CD14-positive monocyte (primary cell): ENCODE measurements around the gene SLC40A1. TPM values are rescaled to one million over a fixed set of nuclear protein-coding genes. Genes with fewer than 3 reads are reported as not detected.

ENCODE experiments used
- DNase-seq, 3 donors: peaks; one replicate each; pipeline ENCODE4 v3.0.0-alpha.2; 2011 to 2022
- H2AFZ ChIP-seq: 2 replicates; pipeline ENCODE4 v1.6.0; 2012; ENCODE audit warnings: mild to moderate bottlenecking, low read depth, low read length, inconsistent platforms; ENCODE audit not compliant: insufficient read depth, poor library complexity, severe bottlenecking
- H3K27ac ChIP-seq, 2 donors: 1 replicate in 1 of 2; 2 replicates in 1 of 2; pipeline ENCODE4 v1.5.1; 2012 to 2013; ENCODE audit warnings: low read length in 2 of 2, control low read depth in 1 of 2, inconsistent platforms in 1 of 2, low read depth in 1 of 2, mild to moderate bottlenecking in 1 of 2
- H3K27me3 ChIP-seq, 2 donors: one replicate each; pipeline versions ENCODE4 v1.6.0 to v1.6.1; 2011 to 2013; ENCODE audit warnings: low read length in 2 of 2; ENCODE audit not compliant: control insufficient read depth in 2 of 2, insufficient read depth in 2 of 2
- H3K36me3 ChIP-seq, 2 donors: replicated peaks in 1 of 2; 1 replicate in 1 of 2; 2 replicates in 1 of 2; pipeline versions ENCODE4 v1.5.1 to v1.6.1; 2012 to 2013; ENCODE audit warnings: low read length in 2 of 2, control low read depth in 1 of 2, inconsistent platforms in 1 of 2, mild to moderate bottlenecking in 1 of 2; ENCODE audit not compliant: insufficient read depth in 2 of 2, control insufficient read depth in 1 of 2
- H3K4me1 ChIP-seq, 2 donors: 1 replicate in 1 of 2; 2 replicates in 1 of 2; pipeline versions ENCODE4 v1.5.1 to v1.6.1; 2012 to 2013; ENCODE audit warnings: low read length in 2 of 2, control low read depth in 1 of 2, inconsistent platforms in 1 of 2, mild to moderate bottlenecking in 1 of 2, moderate library complexity in 1 of 2; ENCODE audit not compliant: insufficient read depth in 2 of 2, control insufficient read depth in 1 of 2
- H3K4me2 ChIP-seq: replicated peaks from 2 replicates; pipeline ENCODE3; 2012; ENCODE audit warnings: low read length, moderate library complexity, mild to moderate bottlenecking; ENCODE audit not compliant: poor library complexity, severe bottlenecking; ENCODE audit errors: extremely low read depth
- H3K4me3 ChIP-seq, 3 experiments: fragments of 200-600 bp in 1 of 3; sonication (generic) in 1 of 3; replicated peaks in 1 of 3; 1 replicate in 2 of 3; 2 replicates in 1 of 3; pipeline ENCODE4 v1.5.1; 2011 to 2013; ENCODE audit warnings: low read length in 3 of 3, mild to moderate bottlenecking in 3 of 3, control low read depth in 2 of 3, low read depth in 2 of 3, inconsistent platforms in 1 of 3, moderate library complexity in 1 of 3
- H3K79me2 ChIP-seq: 2 replicates; pipeline ENCODE4 v1.6.0; 2012; ENCODE audit warnings: mild to moderate bottlenecking, control low read depth, inconsistent platforms, low read length, moderate library complexity; ENCODE audit not compliant: insufficient read depth
- H3K9ac ChIP-seq: 2 replicates; pipeline ENCODE4 v1.6.0; 2017; ENCODE audit warnings: low read length, mild to moderate bottlenecking; ENCODE audit not compliant: insufficient read depth, poor library complexity, severe bottlenecking
- H3K9me3 ChIP-seq, 2 donors: replicated peaks in 1 of 2; 1 replicate in 1 of 2; 2 replicates in 1 of 2; pipeline versions ENCODE4 v1.5.1 to v1.6.1; 2012 to 2013; ENCODE audit warnings: low read length in 2 of 2, control low read depth in 1 of 2; ENCODE audit not compliant: control insufficient read depth in 1 of 2, insufficient read depth in 1 of 2
- H4K20me1 ChIP-seq: 2 replicates; pipeline ENCODE4 v1.6.0; 2012; ENCODE audit warnings: mild to moderate bottlenecking, low read length, control low read depth, moderate library complexity; ENCODE audit not compliant: insufficient read depth
- H3K27ac Mint-ChIP-seq, 7 donors: one replicate each; pipeline ENCODE4 v1.8.0; 2020; ENCODE audit warnings: mild to moderate bottlenecking in 7 of 7, mixed read lengths in 7 of 7, moderate library complexity in 6 of 7, inconsistent platforms in 2 of 7
- H3K27me3 Mint-ChIP-seq, 3 donors: one replicate each; pipeline ENCODE4 v1.8.0; 2021 to 2022; ENCODE audit warnings: low read depth in 3 of 3, mild to moderate bottlenecking in 3 of 3, mixed read lengths in 3 of 3, moderate library complexity in 3 of 3, inconsistent platforms in 1 of 3
- H3K36me3 Mint-ChIP-seq, 2 donors: one replicate each; pipeline ENCODE4 v1.8.0; 2020; ENCODE audit warnings: mixed read lengths in 2 of 2, inconsistent platforms in 1 of 2, mild to moderate bottlenecking in 1 of 2
- H3K4me1 Mint-ChIP-seq: one replicate; pipeline ENCODE4 v1.8.0; 2020; ENCODE audit warnings: mild to moderate bottlenecking, mixed read lengths
- H3K4me3 Mint-ChIP-seq, 2 donors: one replicate each; pipeline ENCODE4 v1.8.0; 2020; ENCODE audit warnings: mild to moderate bottlenecking in 2 of 2, mixed read lengths in 2 of 2, moderate library complexity in 1 of 2
- H3K9me3 Mint-ChIP-seq, 7 donors: one replicate each; pipeline ENCODE4 v1.8.0; 2020 to 2022; ENCODE audit warnings: mixed read lengths in 7 of 7, mild to moderate bottlenecking in 6 of 7, moderate library complexity in 6 of 7, inconsistent platforms in 2 of 7
- WGBS: methylation state at CpG from one replicate; pipeline ENCODE4 v1.1.5; 2013; ENCODE audit warnings: missing lambda C conversion rate; ENCODE audit not compliant: insufficient coverage; 5-methylcytosine and 5-hydroxymethylcytosine counted together
- intact Hi-C, 2 donors: fragments of 100-400 bp; cut with micrococcal nuclease; formaldehyde crosslinking; loops; one replicate each; pipeline versions ENCODE4 v1.15.0 to v1.15.1; 2023
- polyA plus RNA-seq, 3 donors: library from polyadenylated mRNA; depleted of rRNA in 1 of 3; unstranded in 2 of 3; stranded (reverse) in 1 of 3; fragments of 300-500 nt in 2 of 3; fragments of >200 nt in 1 of 3; fragmentation: Illumina TruSeq in 2 of 3; gene quantifications; 1 replicate in 2 of 3; 2 replicates in 1 of 3; pipeline ENCODE4 v1.2.3, GENCODE V29; 2012 to 2021
- TF ChIP-seq, protein P1 (sequence below): fragments of 200-600 bp; IDR thresholded peaks from one replicate; pipeline ENCODE4 v1.8.0; 2022; ENCODE audit warnings: antibody characterized with exemption, mild to moderate bottlenecking

The SLC40A1 gene
- polyA plus RNA-seq, 3 donors, result 7.9 to 91.6 (median 90.4) TPM

- H3K9me3 Mint-ChIP-seq, result no peaks in the 10 kb centered on the region
- peaks cover 2 to 6% (median 2%) of the 10 kb centered on the region in 3 donors for H3K27me3 Mint-ChIP-seq
- Histone ChIP-seq H3K79me2 (peaks cover 84% of the 10 kb centered on the region), H4K20me1 (no peaks in the 10 kb centered on the region), H3K4me2 (peak overlapping the region; percentile 41), H3K36me3 (peaks cover 35 to 39% of the 10 kb centered on the region in 2 donors), H3K4me3 (peak overlapping the region in 1 of 3 experiments; percentile 87), H3K27me3 (peaks cover 0 to 2% of the 10 kb centered on the region in 2 donors), H3K9ac (no peak overlapping the region), H2AFZ (no peak overlapping the region), H3K27ac (peak overlapping the region; percentile 19 to 77), H3K4me1 (peaks cover 51 to 67% of the 10 kb centered on the region in 2 donors), H3K9me3 (no peaks in the 10 kb centered on the region)
- intact Hi-C loops, result no loop called here
- H3K4me3 Mint-ChIP-seq, result no peak overlapping the region
- TF ChIP-seq, protein P1, sequence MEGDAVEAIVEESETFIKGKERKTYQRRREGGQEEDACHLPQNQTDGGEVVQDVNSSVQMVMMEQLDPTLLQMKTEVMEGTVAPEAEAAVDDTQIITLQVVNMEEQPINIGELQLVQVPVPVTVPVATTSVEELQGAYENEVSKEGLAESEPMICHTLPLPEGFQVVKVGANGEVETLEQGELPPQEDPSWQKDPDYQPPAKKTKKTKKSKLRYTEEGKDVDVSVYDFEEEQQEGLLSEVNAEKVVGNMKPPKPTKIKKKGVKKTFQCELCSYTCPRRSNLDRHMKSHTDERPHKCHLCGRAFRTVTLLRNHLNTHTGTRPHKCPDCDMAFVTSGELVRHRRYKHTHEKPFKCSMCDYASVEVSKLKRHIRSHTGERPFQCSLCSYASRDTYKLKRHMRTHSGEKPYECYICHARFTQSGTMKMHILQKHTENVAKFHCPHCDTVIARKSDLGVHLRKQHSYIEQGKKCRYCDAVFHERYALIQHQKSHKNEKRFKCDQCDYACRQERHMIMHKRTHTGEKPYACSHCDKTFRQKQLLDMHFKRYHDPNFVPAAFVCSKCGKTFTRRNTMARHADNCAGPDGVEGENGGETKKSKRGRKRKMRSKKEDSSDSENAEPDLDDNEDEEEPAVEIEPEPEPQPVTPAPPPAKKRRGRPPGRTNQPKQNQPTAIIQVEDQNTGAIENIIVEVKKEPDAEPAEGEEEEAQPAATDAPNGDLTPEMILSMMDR, result no peak
- peaks cover 29 to 40% of the 10 kb centered on the region in 2 donors for H3K36me3 Mint-ChIP-seq
- DNase-seq, result no peak
- WGBS, result 83% methylated on average over 2 of the region's 5 CpGs
- peaks cover 77% of the 10 kb centered on the region for H3K4me1 Mint-ChIP-seq
- peak overlapping the region; percentile 44 to 85 (median 66) for H3K27ac Mint-ChIP-seq
These were observed 3.5 kb downstream of the SLC40A1 start for GRCh38 chr2:189577121-189577520.

GRCh38 chr2:189576396-189576795 lies 4.2 kb downstream of the SLC40A1 start:
- WGBS, result no CpG with 5 or more reads among the region's 1 CpG
- TF ChIP-seq, protein P1, result no peak
- H3K36me3 Mint-ChIP-seq, result peaks cover 33 to 45% of the 10 kb centered on the region in 2 donors
- Histone ChIP-seq H3K4me1 (peaks cover 45 to 59% of the 10 kb centered on the region in 2 donors), H3K4me2 (peak overlapping the region; percentile 41), H2AFZ (no peak overlapping the region), H4K20me1 (no peaks in the 10 kb centered on the region), H3K9ac (no peak overlapping the region), H3K79me2 (peaks cover 91% of the 10 kb centered on the region), H3K27ac (peak overlapping the region in 1 of 2 donors; percentile 77), H3K4me3 (peak overlapping the region in 1 of 3 experiments; percentile 87), H3K36me3 (peaks cover 42 to 46% of the 10 kb centered on the region in 2 donors), H3K27me3 (no peaks in the 10 kb centered on the region), H3K9me3 (no peaks in the 10 kb centered on the region)
- H3K27ac Mint-ChIP-seq, result peak overlapping the region in 6 of 7 donors; percentile 53 to 87 (median 72)
- H3K9me3 Mint-ChIP-seq, result no peaks in the 10 kb centered on the region
- peak in 1 of 3 donors; percentile 31 for DNase-seq
- no peak overlapping the region for H3K4me3 Mint-ChIP-seq
- peaks cover 70% of the 10 kb centered on the region for H3K4me1 Mint-ChIP-seq
- peaks cover 0 to 2% (median 0%) of the 10 kb centered on the region in 3 donors for H3K27me3 Mint-ChIP-seq
- intact Hi-C loops, result no loop called here
